Measurements from ENCODE around the gene XYLT1.
A peak's percentile ranks its signal among the peaks of the same experiment; 100 is the strongest.

The XYLT1 gene

DNA sequence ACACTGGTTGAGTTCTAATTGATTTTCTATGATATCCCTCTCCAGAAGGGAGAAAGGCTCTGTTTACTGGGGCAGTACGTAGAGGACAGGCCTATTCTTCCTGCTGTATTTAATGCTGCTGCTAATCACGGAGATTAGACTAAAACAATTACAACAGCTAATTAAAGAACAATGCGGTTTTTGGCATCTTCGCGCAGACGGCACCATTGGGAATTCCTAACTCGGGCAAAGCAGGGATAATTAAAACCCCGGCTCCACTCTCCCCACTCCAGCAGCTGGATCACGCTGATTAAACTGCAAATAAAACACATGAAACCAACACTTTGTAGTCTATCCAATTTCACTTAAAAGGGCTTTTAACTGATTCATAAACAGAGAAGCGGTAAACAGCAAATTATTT, 147.6 kb downstream of the XYLT1 start:
- Histone ChIP-seq H3K9ac (no peak overlapping the region), H3K27ac (peak overlapping the region in 6 of 11 experiments; percentile 1 to 42 (median 25); a peak in 6 of 22 replicates), H4K20me1 (peaks cover 0 to 11% (median 0%) of the 10 kb centered on the region in 11 experiments; a peak in 2 of 22 replicates), H3K27me3 (no peaks in the 10 kb centered on the region), H3K4me2 (peak overlapping the region in 2 of 11 experiments; percentile 37 to 72; a peak in 2 of 22 replicates), H3K36me3 (peaks cover 0 to 26% (median 10%) of the 10 kb centered on the region in 11 experiments; a peak in 11 of 22 replicates), H3K9me3 (replicated peaks in 1 of 11) (peaks cover 0 to 10% (median 0%) of the 10 kb centered on the region in 11 experiments; a peak in 1 of 22 replicates), H3K4me3 (no peak overlapping the region), H3K4me1 (peaks cover 38 to 85% (median 80%) of the 10 kb centered on the region in 10 experiments)
- TF ChIP-seq Cebpa-rat (IDR thresholded peaks at IDR 0.05) = no peak

GRCh38 chr16:17321824-17322223, 148.9 kb downstream of the XYLT1 start:
- H3K27me3 ChIP-seq = no peaks in the 10 kb centered on the region
- peaks cover 0 to 11% (median 0%) of the 10 kb centered on the region in 11 experiments; a peak in 3 of 22 replicates for H4K20me1 ChIP-seq
- peaks cover 0 to 10% (median 0%) of the 10 kb centered on the region in 11 experiments; a peak in 1 of 22 replicates for H3K9me3 ChIP-seq (replicated peaks in 1 of 11)

DNA sequence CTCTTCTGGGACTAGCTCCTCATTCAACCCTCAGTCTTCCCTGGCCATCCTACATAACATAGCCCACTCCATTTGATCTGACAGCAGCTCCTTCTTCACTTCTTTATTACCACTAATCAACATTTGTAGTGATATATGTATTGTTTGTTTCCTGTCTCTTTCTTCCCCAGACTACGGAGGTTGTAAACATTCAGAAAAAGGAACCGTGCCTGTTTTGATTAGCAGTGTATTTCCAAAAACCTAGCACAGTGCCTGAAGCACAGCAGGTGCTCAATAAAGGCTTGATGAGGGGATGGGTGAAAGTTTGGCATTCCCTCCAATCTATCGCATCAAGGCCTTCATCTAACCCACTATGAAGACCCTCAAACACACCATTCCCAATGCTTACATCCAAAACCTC, 150.8 kb downstream of the XYLT1 start:
- Histone ChIP-seq H3K27me3 (no peaks in the 10 kb centered on the region), H3K4me2 (peak overlapping the region in 6 of 11 experiments; percentile 25 to 78 (median 68); a peak in 11 of 22 replicates), H3K9me3 (replicated peaks in 1 of 11) (peaks cover 0 to 15% (median 0%) of the 10 kb centered on the region in 11 experiments; a peak in 2 of 22 replicates), H4K20me1 (peaks cover 0 to 11% (median 0%) of the 10 kb centered on the region in 11 experiments; a peak in 4 of 22 replicates), H3K4me3 (no peak overlapping the region), H3K4me1 (peaks cover 37 to 87% (median 76%) of the 10 kb centered on the region in 10 experiments), H3K36me3 (peaks cover 0 to 35% (median 12%) of the 10 kb centered on the region in 11 experiments; a peak in 12 of 22 replicates), H3K9ac (peak overlapping the region in 1 of 11 experiments; percentile 11; a peak in 1 of 22 replicates), H3K27ac (peak overlapping the region; percentile 1 to 52 (median 33); a peak in 13 of 22 replicates)
- no peak for TF ChIP-seq Cebpa-rat (IDR thresholded peaks at IDR 0.05)

More at GRCh38 chr16:17321824-17322223, 148.9 kb downstream of the XYLT1 start:
- Histone ChIP-seq H3K4me2 (peak overlapping the region in 5 of 11 experiments; percentile 24 to 78 (median 64); a peak in 7 of 22 replicates), H3K27ac (peak overlapping the region in 5 of 11 experiments; percentile 7 to 35 (median 16); a peak in 5 of 22 replicates), H3K9ac (no peak overlapping the region), H3K4me3 (no peak overlapping the region), H3K4me1 (peaks cover 44 to 94% (median 83%) of the 10 kb centered on the region in 10 experiments), H3K36me3 (peaks cover 0 to 34% (median 12%) of the 10 kb centered on the region in 11 experiments; a peak in 11 of 22 replicates)
- TF ChIP-seq Cebpa-rat (IDR thresholded peaks at IDR 0.05) = no peak

GRCh38 chr16:17318238-17318637, 152.5 kb downstream of the XYLT1 start:
- no peak for TF ChIP-seq Cebpa-rat (IDR thresholded peaks at IDR 0.05)
- H3K36me3 ChIP-seq = peaks cover 0 to 44% (median 12%) of the 10 kb centered on the region in 11 experiments; a peak in 13 of 22 replicates
- H3K9me3 ChIP-seq (replicated peaks in 1 of 11) = peaks cover 0 to 20% (median 2%) of the 10 kb centered on the region in 11 experiments; a peak in 14 of 22 replicates
- H3K4me2 ChIP-seq = peak overlapping the region in 8 of 11 experiments; percentile 29 to 78 (median 50); a peak in 13 of 22 replicates
- H4K20me1 ChIP-seq = peaks cover 0 to 11% (median 0%) of the 10 kb centered on the region in 11 experiments; a peak in 4 of 22 replicates
- H3K9ac ChIP-seq = no peak overlapping the region; a peak in 1 of 22 replicates
- no peaks in the 10 kb centered on the region for H3K27me3 ChIP-seq
- no peak overlapping the region for H3K4me3 ChIP-seq
- peak overlapping the region in 8 of 11 experiments; percentile 4 to 58 (median 48); a peak in 13 of 22 replicates for H3K27ac ChIP-seq
- peaks cover 37 to 88% (median 73%) of the 10 kb centered on the region in 10 experiments for H3K4me1 ChIP-seq

DNA sequence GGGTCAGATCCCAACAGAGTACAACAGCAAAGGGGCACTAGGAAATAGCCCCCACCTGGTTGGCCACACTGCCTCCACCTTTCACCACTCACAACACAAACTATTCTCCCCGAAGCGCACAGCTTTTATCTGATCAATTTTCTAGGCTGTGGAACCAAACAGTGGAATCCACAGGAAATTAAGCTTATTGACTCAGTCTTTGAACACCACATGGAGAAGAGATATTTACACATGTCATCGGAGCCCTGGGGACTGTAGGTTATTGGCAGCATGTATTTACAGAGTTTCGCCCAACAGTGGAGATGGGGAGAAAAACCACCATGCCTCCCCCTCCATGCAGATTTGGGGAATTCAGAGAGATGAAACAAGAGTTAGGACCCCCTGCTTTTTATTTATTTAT, 154.8 kb downstream of the XYLT1 start:
- Histone ChIP-seq H3K4me1 (peaks cover 42 to 75% (median 62%) of the 10 kb centered on the region in 10 experiments), H3K9me3 (replicated peaks in 1 of 11) (peaks cover 13 to 32% (median 24%) of the 10 kb centered on the region in 11 experiments), H3K36me3 (peaks cover 0 to 54% (median 28%) of the 10 kb centered on the region in 11 experiments; a peak in 17 of 22 replicates), H3K4me2 (peak overlapping the region in 7 of 11 experiments; percentile 6 to 45 (median 27); a peak in 6 of 22 replicates), H4K20me1 (peaks cover 0 to 11% (median 0%) of the 10 kb centered on the region in 11 experiments; a peak in 5 of 22 replicates), H3K9ac (peak overlapping the region in 1 of 11 experiments; percentile 38; a peak in 2 of 22 replicates), H3K27ac (peak overlapping the region in 8 of 11 experiments; percentile 2 to 58 (median 39); a peak in 10 of 22 replicates), H3K4me3 (no peak overlapping the region), H3K27me3 (no peaks in the 10 kb centered on the region)
- no peak for TF ChIP-seq Cebpa-rat (IDR thresholded peaks at IDR 0.05)

GRCh38 chr16:17313793-17314547, 156.8 kb downstream of the XYLT1 start:
- Histone ChIP-seq H3K4me1 (peaks cover 31 to 68% (median 48%) of the 10 kb centered on the region in 10 experiments), H3K4me3 (no peak overlapping the region), H3K36me3 (peaks cover 0 to 63% (median 38%) of the 10 kb centered on the region in 11 experiments; a peak in 17 of 22 replicates), H3K4me2 (peak overlapping the region in 10 of 11 experiments; percentile 1 to 52 (median 22); a peak in 11 of 22 replicates), H3K9ac (peak overlapping the region in 2 of 11 experiments; percentile 41 to 52; a peak in 2 of 22 replicates), H4K20me1 (peaks cover 0 to 5% (median 0%) of the 10 kb centered on the region in 11 experiments; a peak in 4 of 22 replicates), H3K27ac (peak overlapping the region in 9 of 11 experiments; percentile 32 to 67 (median 61); a peak in 15 of 22 replicates), H3K9me3 (replicated peaks in 1 of 11) (peaks cover 21 to 42% (median 29%) of the 10 kb centered on the region in 11 experiments), H3K27me3 (no peaks in the 10 kb centered on the region)
- no peak for TF ChIP-seq Cebpa-rat (IDR thresholded peaks at IDR 0.05)

DNA sequence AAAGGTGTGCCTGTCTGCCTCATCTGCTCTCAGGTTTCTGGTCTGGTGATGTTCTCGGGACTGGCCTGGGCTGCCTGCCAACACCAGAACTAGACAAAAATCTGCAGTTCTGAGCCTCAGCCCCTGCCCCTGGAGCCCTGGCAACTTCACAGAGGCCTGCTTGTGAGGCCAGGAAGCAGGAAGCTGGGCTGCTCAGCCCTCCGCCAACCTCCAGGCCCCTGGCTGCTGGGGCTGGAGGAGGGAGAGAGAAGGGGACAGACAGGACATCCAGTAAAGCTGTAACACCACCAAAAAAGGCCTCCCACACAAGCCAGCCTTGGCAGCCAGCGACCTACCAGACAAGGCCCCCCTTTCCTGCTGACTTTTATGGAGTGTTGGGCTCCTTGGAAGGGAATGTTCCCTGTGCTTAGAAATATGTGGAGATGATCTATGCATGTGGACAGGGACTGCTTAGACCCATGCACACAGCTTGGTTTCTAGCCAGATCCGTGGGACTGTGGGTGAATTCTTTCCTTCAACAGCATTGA, 157.6 kb downstream of the XYLT1 start:
- TF ChIP-seq Cebpa-rat (IDR thresholded peaks at IDR 0.05) = no peak
- no peak overlapping the region for H3K4me3 ChIP-seq
- H3K36me3 ChIP-seq = peaks cover 0 to 63% (median 38%) of the 10 kb centered on the region in 11 experiments; a peak in 17 of 22 replicates
- H3K9me3 ChIP-seq (replicated peaks in 1 of 11) = peaks cover 21 to 42% (median 29%) of the 10 kb centered on the region in 11 experiments
- H3K4me1 ChIP-seq = peaks cover 23 to 64% (median 43%) of the 10 kb centered on the region in 10 experiments
- H3K9ac ChIP-seq = peak overlapping the region in 9 of 11 experiments; percentile 3 to 56 (median 37); a peak in 8 of 22 replicates
- H3K27ac ChIP-seq = peak overlapping the region; percentile 3 to 67 (median 60); a peak in 20 of 22 replicates
- peaks cover 0 to 5% (median 0%) of the 10 kb centered on the region in 11 experiments; a peak in 4 of 22 replicates for H4K20me1 ChIP-seq
- H3K27me3 ChIP-seq = no peaks in the 10 kb centered on the region
- peak overlapping the region in 9 of 11 experiments; percentile 2 to 52 (median 22); a peak in 12 of 22 replicates for H3K4me2 ChIP-seq
